SK-N-MC (cell line): ENCODE data around the gene UNC79.

ENCODE experiments used
- EZH2 ChIP-seq: fragments of 200-600 bp; sonication (generic); IDR thresholded peaks from one replicate; pipeline ENCODE4 v1.6.1; 2017; ENCODE audit warnings: antibody characterized with exemption
- FOXP2 ChIP-seq: optimal IDR thresholded peaks from 2 replicates; pipeline ENCODE3; 2011; ENCODE audit warnings: mild to moderate bottlenecking, moderate library complexity; ENCODE audit not compliant: insufficient read depth; ENCODE audit errors: extremely low read length, control extremely low read depth
- POLR2AphosphoS5 ChIP-seq: IDR thresholded peaks from 2 replicates; pipeline ENCODE4 v1.6.1; 2012; ENCODE audit warnings: mild to moderate bottlenecking, low read depth, low read length, borderline replicate concordance

- TF ChIP-seq POLR2AphosphoS5 (no peak), EZH2 (no peak), FOXP2 (no peak)
Observed at GRCh38 chr14:93663317-93663716, 232.6 kb downstream of the UNC79 start.
